Peyer's patch (tissue), 4 donors: Measurements from ENCODE around the gene GPHB5. TPM values are rescaled to one million over a fixed set of nuclear protein-coding genes. Genes with fewer than 3 reads are reported as not detected.

ENCODE experiments used
- DNase-seq, 3 donors: peaks; one replicate each; pipeline ENCODE4 v3.0.0-alpha.2; 2017 to 2019
- H3K27ac ChIP-seq, 4 donors: fragments of 200-600 bp; sonication (generic); one replicate each; pipeline ENCODE4 v1.5.1; 2016 to 2019
- H3K27me3 ChIP-seq, 2 donors: fragments of 200-600 bp; sonication (generic); one replicate each; pipeline ENCODE4 v1.5.1; 2019
- H3K36me3 ChIP-seq, 3 donors: fragments of 200-600 bp; sonication (generic); one replicate each; pipeline ENCODE4 v1.5.1; 2016 to 2019
- H3K4me1 ChIP-seq, 4 donors: fragments of 200-600 bp; sonication (generic); one replicate each; pipeline ENCODE4 v1.5.1; 2016 to 2019
- H3K4me3 ChIP-seq, 4 donors: fragments of 200-600 bp; sonication (generic); 1 replicate in 3 of 4; 2 replicates in 1 of 4; pipeline ENCODE4 v1.5.1; 2016 to 2019; ENCODE audit warnings: mild to moderate bottlenecking in 1 of 4
- H3K9me3 ChIP-seq, 4 donors: fragments of 200-600 bp; sonication (generic); one replicate each; pipeline ENCODE4 v1.5.1; 2016 to 2019; ENCODE audit warnings: mild to moderate bottlenecking in 1 of 4
- POLR2A ChIP-seq, 2 donors: fragments of 450-650 bp; IDR thresholded peaks; one replicate each; pipeline ENCODE4 v1.5.1; 2017; ENCODE audit warnings: antibody characterized with exemption in 2 of 2, mild to moderate bottlenecking in 2 of 2, moderate library complexity in 2 of 2
- total RNA-seq, 4 donors: library from RNA; depleted of rRNA; stranded (reverse); fragments of >200 nt; gene quantifications; one replicate each; pipeline ENCODE4 v1.1.0, GENCODE V29; 2016
- TF ChIP-seq, protein P1 (sequence below), 6 experiments: fragments of 450-650 bp in 4 of 6; fragments of 200-600 bp in 2 of 6; sonication (generic) in 1 of 6; IDR thresholded peaks; one replicate each; pipeline ENCODE4 v1.5.1; 2017 to 2019; ENCODE audit warnings: antibody characterized with exemption in 6 of 6, mild to moderate bottlenecking in 3 of 6, moderate library complexity in 1 of 6

The GPHB5 gene
- total RNA-seq, 4 donors from 2014 or later, result not detected

DNA sequence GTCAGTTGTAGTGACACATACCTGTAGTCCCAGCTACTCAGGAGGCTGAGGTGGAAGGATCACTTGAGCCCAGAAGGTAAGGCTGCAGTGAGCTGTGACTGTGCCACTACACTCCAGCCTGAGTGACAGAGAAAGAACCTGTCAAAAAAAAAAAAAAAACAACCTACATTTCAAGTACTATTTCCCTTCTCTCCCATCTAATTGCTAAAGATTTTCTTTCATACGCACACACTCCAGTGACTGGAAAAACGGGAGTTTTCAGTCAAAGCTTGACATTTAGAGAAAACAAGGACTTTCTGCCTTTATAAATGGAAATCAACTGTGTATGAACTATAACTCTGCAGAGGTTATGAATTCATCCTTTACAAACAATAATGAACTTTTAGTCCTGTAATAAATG lies 25.9 kb downstream of the GPHB5 start:
- Histone ChIP-seq H3K27ac (no peak overlapping the region), H3K27me3 (no peaks in the 10 kb centered on the region), H3K36me3 (no peaks in the 10 kb centered on the region), H3K4me3 (no peak overlapping the region), H3K4me1 (no peaks in the 10 kb centered on the region), H3K9me3 (no peaks in the 10 kb centered on the region)
- no peak for DNase-seq
- TF ChIP-seq, protein P1, sequence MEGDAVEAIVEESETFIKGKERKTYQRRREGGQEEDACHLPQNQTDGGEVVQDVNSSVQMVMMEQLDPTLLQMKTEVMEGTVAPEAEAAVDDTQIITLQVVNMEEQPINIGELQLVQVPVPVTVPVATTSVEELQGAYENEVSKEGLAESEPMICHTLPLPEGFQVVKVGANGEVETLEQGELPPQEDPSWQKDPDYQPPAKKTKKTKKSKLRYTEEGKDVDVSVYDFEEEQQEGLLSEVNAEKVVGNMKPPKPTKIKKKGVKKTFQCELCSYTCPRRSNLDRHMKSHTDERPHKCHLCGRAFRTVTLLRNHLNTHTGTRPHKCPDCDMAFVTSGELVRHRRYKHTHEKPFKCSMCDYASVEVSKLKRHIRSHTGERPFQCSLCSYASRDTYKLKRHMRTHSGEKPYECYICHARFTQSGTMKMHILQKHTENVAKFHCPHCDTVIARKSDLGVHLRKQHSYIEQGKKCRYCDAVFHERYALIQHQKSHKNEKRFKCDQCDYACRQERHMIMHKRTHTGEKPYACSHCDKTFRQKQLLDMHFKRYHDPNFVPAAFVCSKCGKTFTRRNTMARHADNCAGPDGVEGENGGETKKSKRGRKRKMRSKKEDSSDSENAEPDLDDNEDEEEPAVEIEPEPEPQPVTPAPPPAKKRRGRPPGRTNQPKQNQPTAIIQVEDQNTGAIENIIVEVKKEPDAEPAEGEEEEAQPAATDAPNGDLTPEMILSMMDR (IDR thresholded peaks at IDR 0.05), result no peak
- TF ChIP-seq POLR2A (IDR thresholded peaks at IDR 0.05), result no peak

DNA sequence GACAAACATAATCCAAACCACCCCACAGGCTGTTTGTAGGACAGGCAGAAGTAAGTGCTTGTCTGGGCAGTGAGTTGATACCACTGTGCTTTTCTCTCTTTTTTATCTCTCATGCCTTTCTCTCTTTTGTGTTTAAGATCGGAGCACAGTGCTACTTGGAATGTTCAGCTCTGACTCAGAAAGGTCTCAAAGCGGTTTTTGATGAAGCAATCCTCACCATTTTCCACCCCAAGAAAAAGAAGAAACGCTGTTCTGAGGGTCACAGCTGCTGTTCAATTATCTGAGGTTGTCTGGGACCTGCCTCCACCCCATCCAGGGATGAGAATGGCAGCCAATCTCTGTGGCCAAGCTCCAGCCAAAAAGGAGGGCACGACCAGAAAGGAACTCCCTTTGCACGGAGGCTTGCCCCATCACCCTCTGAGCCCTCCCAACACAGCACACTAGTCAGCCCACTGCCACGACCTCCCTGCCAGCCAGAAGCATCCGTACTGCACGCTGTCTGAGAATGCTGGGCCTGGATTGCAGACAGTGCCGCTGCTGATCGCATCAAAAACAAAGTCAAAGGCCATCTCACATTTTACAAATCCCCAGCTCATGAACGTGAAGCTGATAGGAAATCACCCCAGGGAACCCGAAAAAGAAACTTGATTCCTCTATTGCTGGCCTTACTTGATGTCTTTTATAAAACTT lies 27.8 kb downstream of the GPHB5 start:
- H3K4me3 ChIP-seq, result no peak overlapping the region
- H3K36me3 ChIP-seq, result no peaks in the 10 kb centered on the region
- H3K27ac ChIP-seq, result no peak overlapping the region
- no peak for DNase-seq
- no peaks in the 10 kb centered on the region for H3K9me3 ChIP-seq
- H3K4me1 ChIP-seq, result no peaks in the 10 kb centered on the region
- H3K27me3 ChIP-seq, result no peaks in the 10 kb centered on the region
- TF ChIP-seq, protein P1 (IDR thresholded peaks at IDR 0.05), result no peak
- TF ChIP-seq POLR2A (IDR thresholded peaks at IDR 0.05), result no peak

DNA sequence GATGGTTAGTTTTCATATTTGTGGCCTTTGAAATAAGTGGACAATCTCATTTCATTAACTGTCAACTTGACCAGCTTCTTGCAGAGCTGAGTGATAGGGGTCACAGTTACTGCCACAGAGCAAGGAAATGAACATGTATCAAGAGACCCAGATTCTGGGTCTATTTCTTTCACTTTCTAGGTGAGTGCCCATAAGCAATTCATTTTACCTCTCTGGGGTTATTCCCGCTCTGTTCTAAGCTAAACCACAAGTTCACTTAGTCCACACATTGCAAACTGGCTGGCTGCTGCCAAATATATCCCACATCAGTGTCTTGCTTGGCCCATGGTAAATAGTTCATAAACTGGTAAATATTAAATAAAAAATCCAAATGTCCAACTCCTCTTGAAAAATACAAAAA lies 29.9 kb downstream of the GPHB5 start:
- H3K9me3 ChIP-seq, result no peaks in the 10 kb centered on the region
- no peaks in the 10 kb centered on the region for H3K27me3 ChIP-seq
- DNase-seq, result no peak
- H3K27ac ChIP-seq, result no peak overlapping the region
- TF ChIP-seq POLR2A (IDR thresholded peaks at IDR 0.05), result no peak
- TF ChIP-seq, protein P1 (IDR thresholded peaks at IDR 0.05), result no peak
- H3K36me3 ChIP-seq, result no peaks in the 10 kb centered on the region
- no peak overlapping the region for H3K4me3 ChIP-seq
- no peaks in the 10 kb centered on the region for H3K4me1 ChIP-seq

DNA sequence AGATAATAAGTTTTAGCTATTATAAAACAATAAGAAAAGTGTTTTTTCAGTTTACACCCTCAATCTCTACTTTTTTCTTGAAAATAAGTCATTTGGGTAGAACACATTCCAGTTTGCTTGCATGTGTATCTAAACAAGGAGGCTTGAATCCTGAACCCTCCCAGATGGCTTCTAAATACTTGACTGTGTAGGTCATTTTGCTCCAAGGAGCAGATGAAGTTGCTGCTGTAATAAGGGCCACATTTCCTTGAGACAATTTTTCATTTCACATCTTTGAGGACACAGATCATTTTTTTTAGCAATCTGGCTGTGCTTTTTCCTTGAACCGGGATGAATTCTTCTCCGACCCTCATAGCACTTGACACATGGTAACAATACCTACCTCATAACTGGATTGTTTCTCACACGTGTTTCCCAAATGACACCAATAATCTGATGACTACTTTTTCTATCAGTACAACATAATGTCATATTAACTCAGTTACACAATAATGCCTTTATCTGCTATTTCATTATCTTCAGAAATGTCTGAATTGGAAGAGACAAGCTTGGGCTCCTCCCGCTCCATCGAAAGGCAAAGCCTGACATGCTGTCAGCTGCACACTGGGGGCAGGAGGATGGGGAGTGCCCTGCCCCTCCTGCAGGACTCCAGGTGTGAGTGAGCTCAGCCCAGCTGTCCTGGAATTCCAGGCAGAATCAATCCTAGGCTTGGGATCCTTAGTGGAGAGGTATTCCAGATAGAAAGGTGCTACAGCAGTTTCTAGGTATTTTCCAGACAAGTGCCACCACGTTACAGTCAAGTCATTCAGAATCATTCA lies 30.9 kb downstream of the GPHB5 start:
- H3K36me3 ChIP-seq, result no peaks in the 10 kb centered on the region

DNA sequence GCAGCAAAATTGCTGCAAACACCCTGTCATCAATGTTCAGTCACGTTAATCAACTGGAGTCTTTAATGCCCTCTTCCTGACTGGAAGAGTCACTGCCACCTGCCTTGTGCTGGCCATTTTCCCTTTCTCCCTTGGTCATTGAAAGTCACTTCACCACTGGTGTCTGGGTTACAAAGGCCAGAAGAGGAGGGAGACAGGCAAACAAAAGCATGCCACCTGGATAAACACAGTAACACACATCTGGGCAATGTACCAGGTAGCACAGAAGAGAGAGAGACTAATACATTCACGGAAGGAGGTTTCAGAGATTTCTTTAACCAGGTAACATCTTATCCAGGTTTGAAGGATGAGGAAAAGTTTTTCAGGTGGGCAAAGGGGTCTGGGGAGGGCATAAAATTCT lies 32.7 kb downstream of the GPHB5 start:
- H3K36me3 ChIP-seq, result no peaks in the 10 kb centered on the region
- H3K4me3 ChIP-seq, result no peak overlapping the region
- no peak for DNase-seq
- no peaks in the 10 kb centered on the region for H3K9me3 ChIP-seq
- H3K4me1 ChIP-seq, result no peaks in the 10 kb centered on the region
- no peak overlapping the region for H3K27ac ChIP-seq
- no peaks in the 10 kb centered on the region for H3K27me3 ChIP-seq
- TF ChIP-seq POLR2A (IDR thresholded peaks at IDR 0.05), result no peak
- TF ChIP-seq, protein P1 (IDR thresholded peaks at IDR 0.05), result no peak

More for the DNA sequence above, 30.9 kb downstream of the GPHB5 start:
- no peak for DNase-seq
- no peaks in the 10 kb centered on the region for H3K4me1 ChIP-seq
- H3K4me3 ChIP-seq, result no peak overlapping the region
- H3K27ac ChIP-seq, result no peak overlapping the region
- H3K27me3 ChIP-seq, result no peaks in the 10 kb centered on the region
- TF ChIP-seq POLR2A (IDR thresholded peaks at IDR 0.05), result no peak
- TF ChIP-seq, protein P1 (IDR thresholded peaks at IDR 0.05), result no peak
- no peaks in the 10 kb centered on the region for H3K9me3 ChIP-seq
